Measurements from ENCODE around the gene CELF3. TPM values are rescaled to one million over a fixed set of nuclear protein-coding genes. Genes with fewer than 3 reads are reported as not detected.

CELF3 gene
- total RNA-seq, 1 experiment from 2014 or later: 0.42 TPM

- CTCF ChIA-PET: interaction anchor here (0.7 kb wide), 1 partner anchor 66 kb away, joined by 3 read pairs; no protein-coding TSS in a partner anchor
These were observed 42.6 kb upstream of the CELF3 start for GRCh38 chr1:151759241-151759640.

GRCh38 chr1:151756291-151756690 is 39.7 kb upstream of the CELF3 start:
- peaks cover 20% of the 10 kb centered on the region for H3K36me3 Mint-ChIP-seq
- no peaks in the 10 kb centered on the region for H3K4me1 Mint-ChIP-seq
- no peak overlapping the region for H3K27ac Mint-ChIP-seq
- ATAC-seq (no peak), DNase-seq (ENCODE audit: low spot score) (no peak)
- ChIA-PET POLR2A (no interaction called here), CTCF (no interaction called here)
- H3K9me3 Mint-ChIP-seq: no peaks in the 10 kb centered on the region
- H3K4me3 Mint-ChIP-seq: no peak overlapping the region
- no peaks in the 10 kb centered on the region for H3K27me3 Mint-ChIP-seq (ENCODE audit: low read depth)
- TF ChIP-seq KAT7 (CRISPR knock-in tag; IDR thresholded peaks at IDR 0.05; ENCODE audit: borderline replicate concordance) (no peak), ZNF532 (CRISPR knock-in tag; IDR thresholded peaks at IDR 0.05; ENCODE audit: borderline replicate concordance) (no peak), ZNF671 (CRISPR knock-in tag; IDR thresholded peaks at IDR 0.05) (no peak), ERG (CRISPR knock-in tag; IDR thresholded peaks at IDR 0.05) (no peak), SMAD3 (CRISPR knock-in tag; IDR thresholded peaks at IDR 0.05; ENCODE audit: borderline replicate concordance) (no peak), NFATC4 (CRISPR knock-in tag; IDR thresholded peaks at IDR 0.05) (no peak), GRHL2 (CRISPR knock-in tag; IDR thresholded peaks at IDR 0.05; ENCODE audit: insufficient replicate concordance, severe bottlenecking) (no peak), ESRRA (CRISPR knock-in tag; IDR thresholded peaks at IDR 0.05; ENCODE audit: borderline replicate concordance) (no peak), ZNF512 (CRISPR knock-in tag; IDR thresholded peaks at IDR 0.05; ENCODE audit: borderline replicate concordance) (no peak)

More at GRCh38 chr1:151759241-151759640, 42.6 kb upstream of the CELF3 start:
- TF ChIP-seq RORB (CRISPR knock-in tag; IDR thresholded peaks at IDR 0.05) (no peak), ZNF232 (CRISPR knock-in tag; IDR thresholded peaks at IDR 0.05) (no peak), ZNF263 (CRISPR knock-in tag; IDR thresholded peaks at IDR 0.05; ENCODE audit: low read depth) (no peak), CREM (CRISPR knock-in tag; IDR thresholded peaks at IDR 0.05) (no peak), CREB1 (CRISPR knock-in tag; IDR thresholded peaks at IDR 0.05) (no peak), ATF6 (CRISPR knock-in tag; IDR thresholded peaks at IDR 0.05) (no peak), SOX15 (CRISPR knock-in tag; IDR thresholded peaks at IDR 0.05) (no peak), ZNF671 (CRISPR knock-in tag; IDR thresholded peaks at IDR 0.05) (no peak), GTF2I (CRISPR knock-in tag; conservative IDR thresholded peaks at IDR 0.05) (no peak), GABPB1 (CRISPR knock-in tag; IDR thresholded peaks at IDR 0.05) (no peak), PREB (CRISPR knock-in tag; IDR thresholded peaks at IDR 0.05; ENCODE audit: borderline replicate concordance) (no peak), NFYB (CRISPR knock-in tag; conservative IDR thresholded peaks at IDR 0.05; ENCODE audit: low read depth) (no peak), HMGXB4 (CRISPR knock-in tag; IDR thresholded peaks at IDR 0.05) (no peak), JAZF1 (CRISPR knock-in tag; IDR thresholded peaks at IDR 0.05) (no peak), NFE2L1 (CRISPR knock-in tag; IDR thresholded peaks at IDR 0.05) (no peak), TEAD4 (CRISPR knock-in tag; IDR thresholded peaks at IDR 0.05) (no peak)
- H3K27ac Mint-ChIP-seq: no peak overlapping the region
- H3K27me3 Mint-ChIP-seq (ENCODE audit: low read depth): no peaks in the 10 kb centered on the region
- H3K9me3 Mint-ChIP-seq: no peaks in the 10 kb centered on the region
- ATAC-seq (no peak), DNase-seq (ENCODE audit: low spot score) (no peak)
- POLR2A ChIA-PET: interaction anchor here (0.7 kb wide), 1 partner anchor 229 kb away, joined by 7 read pairs; no protein-coding TSS in a partner anchor
- peaks cover 11% of the 10 kb centered on the region for H3K4me1 Mint-ChIP-seq
- H3K4me3 Mint-ChIP-seq: no peak overlapping the region
- H3K36me3 Mint-ChIP-seq: peaks cover 31% of the 10 kb centered on the region
